ENCODE data around the gene CNTD1. TPM values are rescaled to one million over a fixed set of nuclear protein-coding genes. Genes with fewer than 3 reads are reported as not detected.

CNTD1 gene
- total RNA-seq, 1 donor = 0.54 TPM

DNA sequence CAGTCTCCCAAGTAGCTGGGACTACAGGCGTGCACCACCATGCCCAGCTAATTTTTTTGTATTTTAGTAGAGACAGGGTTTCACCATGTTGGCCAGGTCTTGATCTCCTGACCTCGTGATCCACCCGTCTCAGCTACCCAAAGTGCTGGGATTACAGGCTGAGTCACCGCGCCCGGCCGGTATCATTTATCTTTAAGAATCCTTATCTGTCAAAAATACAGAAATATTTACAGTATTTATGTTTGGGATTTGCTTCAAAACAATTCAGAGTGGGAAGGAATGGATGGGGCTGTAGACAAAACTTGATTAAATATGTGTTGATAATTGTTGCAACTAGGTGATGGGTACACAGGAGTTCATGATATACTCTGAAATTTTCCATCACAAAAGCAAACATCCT is 22.5 kb downstream of the CNTD1 start:
- no peak for DNase-seq (ENCODE audit: low read depth)
- TF ChIP-seq, protein P1, sequence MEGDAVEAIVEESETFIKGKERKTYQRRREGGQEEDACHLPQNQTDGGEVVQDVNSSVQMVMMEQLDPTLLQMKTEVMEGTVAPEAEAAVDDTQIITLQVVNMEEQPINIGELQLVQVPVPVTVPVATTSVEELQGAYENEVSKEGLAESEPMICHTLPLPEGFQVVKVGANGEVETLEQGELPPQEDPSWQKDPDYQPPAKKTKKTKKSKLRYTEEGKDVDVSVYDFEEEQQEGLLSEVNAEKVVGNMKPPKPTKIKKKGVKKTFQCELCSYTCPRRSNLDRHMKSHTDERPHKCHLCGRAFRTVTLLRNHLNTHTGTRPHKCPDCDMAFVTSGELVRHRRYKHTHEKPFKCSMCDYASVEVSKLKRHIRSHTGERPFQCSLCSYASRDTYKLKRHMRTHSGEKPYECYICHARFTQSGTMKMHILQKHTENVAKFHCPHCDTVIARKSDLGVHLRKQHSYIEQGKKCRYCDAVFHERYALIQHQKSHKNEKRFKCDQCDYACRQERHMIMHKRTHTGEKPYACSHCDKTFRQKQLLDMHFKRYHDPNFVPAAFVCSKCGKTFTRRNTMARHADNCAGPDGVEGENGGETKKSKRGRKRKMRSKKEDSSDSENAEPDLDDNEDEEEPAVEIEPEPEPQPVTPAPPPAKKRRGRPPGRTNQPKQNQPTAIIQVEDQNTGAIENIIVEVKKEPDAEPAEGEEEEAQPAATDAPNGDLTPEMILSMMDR (IDR thresholded peaks at IDR 0.05; ENCODE audit: insufficient read depth, low read length) = no peak
- no peak overlapping the region for H3K4me3 ChIP-seq (ENCODE audit: low read depth, low read length)

DNA sequence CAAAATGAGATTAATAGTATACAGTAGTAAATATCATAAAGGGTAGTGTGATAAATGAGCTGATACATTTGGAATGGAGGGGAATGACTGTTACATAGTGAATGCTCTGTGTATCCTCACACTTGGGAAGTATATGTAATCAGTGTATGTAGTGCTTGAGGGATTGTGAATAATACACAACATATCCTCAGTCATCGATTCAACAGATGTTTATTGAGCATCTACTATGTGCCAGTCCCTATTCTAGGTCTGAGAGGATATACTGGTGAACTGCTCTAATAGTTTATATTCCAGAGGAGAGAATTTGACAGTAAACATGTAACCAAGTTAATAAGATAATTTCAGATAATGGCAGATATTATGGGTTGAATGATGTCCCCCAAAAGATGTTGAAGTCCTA is 28.8 kb downstream of the CNTD1 start:
- no peak for DNase-seq (ENCODE audit: low read depth)
- H3K4me3 ChIP-seq (ENCODE audit: low read depth, low read length) = no peak overlapping the region
- TF ChIP-seq, protein P1 (IDR thresholded peaks at IDR 0.05; ENCODE audit: insufficient read depth, low read length) = no peak

DNA sequence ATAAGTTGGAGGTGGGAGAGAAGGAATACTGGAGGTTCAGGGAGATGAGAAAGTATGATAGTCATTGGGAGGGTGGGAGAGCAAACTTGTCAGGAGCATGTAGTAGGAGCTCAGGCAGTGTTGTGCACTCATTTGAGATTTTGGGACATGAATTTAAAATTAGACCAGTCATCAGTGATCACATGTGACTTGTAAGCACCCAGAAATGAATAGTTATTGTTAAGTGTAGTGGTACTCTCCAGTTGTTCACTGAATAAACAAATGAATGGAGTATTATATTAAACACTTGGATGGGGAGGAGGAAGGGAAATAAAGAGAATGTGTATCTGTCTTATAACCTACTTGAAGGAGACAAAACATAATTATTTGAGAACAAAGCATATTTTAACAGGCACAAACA is 32.3 kb downstream of the CNTD1 start:
- no peak for DNase-seq (ENCODE audit: low read depth)
- TF ChIP-seq, protein P1 (IDR thresholded peaks at IDR 0.05; ENCODE audit: insufficient read depth, low read length) = no peak
- H3K4me3 ChIP-seq (ENCODE audit: low read depth, low read length) = no peak overlapping the region

DNA sequence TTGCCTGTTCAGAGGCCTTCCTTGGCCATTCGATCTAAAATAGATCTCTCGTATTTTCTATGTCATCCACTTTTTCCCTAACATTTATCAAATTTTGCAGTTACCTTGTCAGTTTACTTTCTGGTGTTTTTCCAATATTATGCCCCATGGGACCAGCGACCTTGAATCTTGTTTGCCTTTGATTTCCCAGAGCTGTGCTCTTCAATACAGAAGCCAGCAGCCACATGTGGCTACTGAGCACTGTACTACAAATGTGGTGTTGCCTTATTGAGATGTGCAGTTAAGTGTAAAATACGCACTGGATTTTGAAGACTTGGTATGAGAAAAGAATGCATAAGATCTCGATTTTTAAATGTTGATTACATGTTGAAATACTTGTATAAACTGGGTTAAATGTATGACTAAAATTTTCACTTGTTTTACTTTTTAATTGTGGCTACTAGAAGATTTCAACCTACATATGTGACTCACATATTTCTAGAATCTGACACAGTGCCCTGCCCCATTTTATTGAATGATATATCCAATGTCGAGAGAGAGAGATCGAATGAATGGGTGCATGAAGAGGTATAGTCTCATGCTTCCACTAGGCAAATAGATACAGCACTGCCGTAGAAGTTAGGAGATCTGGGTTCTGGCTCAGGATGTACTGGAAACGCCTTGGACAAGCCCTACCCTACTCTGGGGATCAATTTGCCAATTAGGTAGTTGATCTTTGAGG is 33.7 kb downstream of the CNTD1 start:
- TF ChIP-seq, protein P1 (IDR thresholded peaks at IDR 0.05; ENCODE audit: insufficient read depth, low read length) = no peak
- H3K4me3 ChIP-seq (ENCODE audit: low read depth, low read length) = peak overlapping the region; percentile 97
- no peak for DNase-seq (ENCODE audit: low read depth)

DNA sequence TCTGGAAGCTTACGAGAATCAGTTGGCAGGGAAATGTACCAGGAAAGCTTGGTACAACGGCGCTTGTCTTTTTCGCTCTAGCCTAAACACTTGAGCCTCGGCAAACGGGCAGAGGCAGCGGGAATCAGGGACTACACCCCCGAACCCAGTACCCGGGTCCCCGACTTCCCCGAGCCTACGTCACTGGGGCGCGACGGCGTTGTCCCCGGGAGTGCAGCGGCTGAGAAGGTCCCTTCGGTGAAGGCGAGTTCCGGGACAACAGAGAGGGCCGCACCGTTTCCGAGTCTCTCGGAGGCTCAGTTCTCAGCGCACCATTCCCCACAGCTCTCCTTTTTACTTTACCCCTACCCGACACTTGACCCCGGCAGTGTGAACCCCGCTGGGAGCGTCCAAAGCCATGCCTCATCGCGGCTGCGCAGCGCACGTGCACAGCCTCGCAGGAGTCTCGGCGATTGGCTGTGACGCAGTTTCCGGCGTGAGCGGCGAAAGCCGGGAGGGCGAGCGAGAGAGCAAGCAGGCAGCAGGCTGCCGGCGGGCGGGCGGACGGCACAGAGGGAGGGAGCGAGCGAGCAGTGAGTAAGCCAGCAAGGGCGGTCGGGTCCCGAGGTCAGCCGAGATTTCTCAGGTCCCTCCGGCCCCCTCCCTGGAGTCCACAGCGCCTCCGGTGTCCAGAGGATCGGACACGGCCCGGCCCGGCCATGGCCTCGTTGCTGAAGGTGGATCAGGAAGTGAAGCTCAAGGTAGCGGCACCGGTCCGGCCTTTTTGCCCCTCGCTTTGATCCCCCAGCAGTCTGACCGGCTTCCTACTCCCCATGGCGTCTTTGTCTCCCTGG is 34.5 kb downstream of the CNTD1 start, which contains the start of gene PSME3:
TSS of gene PSME3 (plus strand) at position 464 of the 833 bp plus-strand sequence. CDS start at position 699, 235 bp downstream.
- peak; percentile 85 for DNase-seq (ENCODE audit: low read depth)
- H3K4me3 ChIP-seq (ENCODE audit: low read depth, low read length) = peak within 1 kb of the TSS; percentile 97
- TF ChIP-seq, protein P1 (IDR thresholded peaks at IDR 0.05; ENCODE audit: insufficient read depth, low read length) = no peak

DNA sequence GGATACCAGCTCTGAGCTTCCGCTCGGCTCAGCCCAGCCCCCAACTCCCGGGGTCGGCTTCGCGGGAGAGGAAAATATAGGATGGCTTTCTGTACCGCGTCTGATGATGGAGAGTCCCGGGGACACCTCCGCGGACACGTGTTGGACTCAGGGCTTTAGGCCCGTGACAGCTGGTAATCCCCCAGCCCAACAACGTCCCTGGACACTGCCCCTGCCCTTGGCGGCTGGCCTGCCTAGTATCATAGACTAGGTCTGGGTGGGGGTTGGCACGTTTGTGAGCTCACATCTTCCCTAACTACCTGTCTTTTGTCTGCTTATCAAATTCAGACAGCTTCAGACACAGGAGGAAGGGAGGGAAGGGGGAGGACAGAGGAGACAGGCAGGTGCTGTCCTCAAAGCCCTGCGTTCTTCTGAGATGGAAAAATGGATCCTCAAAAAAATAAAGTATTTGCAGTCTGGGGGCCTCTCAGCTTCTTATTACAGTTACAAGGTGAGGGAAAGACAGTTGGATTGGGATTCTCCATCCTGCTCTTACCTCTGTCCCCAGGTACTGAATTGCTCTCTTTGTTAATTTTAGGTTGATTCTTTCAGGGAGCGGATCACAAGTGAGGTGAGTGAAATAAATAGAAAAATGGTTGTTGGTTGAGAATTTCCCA is 35.2 kb downstream of the CNTD1 start:
- DNase-seq (ENCODE audit: low read depth) = no peak
- TF ChIP-seq, protein P1 (IDR thresholded peaks at IDR 0.05; ENCODE audit: insufficient read depth, low read length) = no peak

More for the DNA sequence above, 35.2 kb downstream of the CNTD1 start:
- peak overlapping the region; percentile 97 for H3K4me3 ChIP-seq (ENCODE audit: low read depth, low read length)

Measured in fibroblast of the aortic adventitia (primary cell).